ENCODE data around the gene MYH4. TPM values are rescaled to one million over a fixed set of nuclear protein-coding genes. Genes with fewer than 3 reads are reported as not detected.

The MYH4 gene
- total and polyA plus RNA-seq, 4 donors: 0.19 TPM; not detected in 3

GRCh38 chr17:10396524-10397163, 72.7 kb downstream of the MYH4 start:
- Histone ChIP-seq H3K9me3 (ENCODE audit: control insufficient read depth in 4 of 4, low read length in 3 of 4) (no peaks in the 10 kb centered on the region), H3K36me3 (ENCODE audit: control insufficient read depth in 4 of 4, insufficient read depth in 3 of 4, low read depth in 1 of 4, low read length in 3 of 4) (no peaks in the 10 kb centered on the region), H3K4me3 (ENCODE audit: low read depth in 1 of 3, low read length in 3 of 3) (no peak overlapping the region), H3K27me3 (ENCODE audit: control insufficient read depth in 4 of 4, insufficient read depth in 4 of 4, low read length in 3 of 4) (no peaks in the 10 kb centered on the region), H3K4me1 (ENCODE audit: control insufficient read depth in 4 of 4, insufficient read depth in 4 of 4, low read length in 3 of 4) (no peaks in the 10 kb centered on the region), H3K27ac (ENCODE audit: low read depth in 1 of 2, low read length in 2 of 2) (no peak overlapping the region), H3K9ac (ENCODE audit: low read depth in 1 of 2, low read length in 2 of 2) (no peak overlapping the region)
- no peak for DNase-seq (ENCODE audit: low spot score)
- 82% methylated on average over 14 of the region's 14 CpGs for WGBS
- no peak for TF ChIP-seq SP1 (IDR thresholded peaks at IDR 0.05)
- TF ChIP-seq REST (IDR thresholded peaks at IDR 0.05): no peak
- TF ChIP-seq GABPA (IDR thresholded peaks at IDR 0.05 in 1 of 2, conservative IDR thresholded peaks at IDR 0.05 in 1 of 2): no peak
- no peak for TF ChIP-seq YY1 (IDR thresholded peaks at IDR 0.05)
- no peak for TF ChIP-seq FOXA2 (IDR thresholded peaks at IDR 0.05)
- no peak for TF ChIP-seq RAD21 (IDR thresholded peaks at IDR 0.05)
- TF ChIP-seq NR2F2 (IDR thresholded peaks at IDR 0.05): no peak
- no peak for TF ChIP-seq FOXA1 (IDR thresholded peaks at IDR 0.05)
- no peak for TF ChIP-seq JUND (IDR thresholded peaks at IDR 0.05)
- TF ChIP-seq HNF4G (IDR thresholded peaks at IDR 0.05): no peak
- TF ChIP-seq ATF3 (IDR thresholded peaks at IDR 0.05): no peak

- no peak overlapping the region for H3K27ac ChIP-seq (ENCODE audit: low read depth in 1 of 2, low read length in 2 of 2)
- no peaks in the 10 kb centered on the region for H3K27me3 ChIP-seq (ENCODE audit: control insufficient read depth in 4 of 4, insufficient read depth in 4 of 4, low read length in 3 of 4)
- no peaks in the 10 kb centered on the region for H3K4me1 ChIP-seq (ENCODE audit: control insufficient read depth in 4 of 4, insufficient read depth in 4 of 4, low read length in 3 of 4)
- TF ChIP-seq TAF1 (conservative IDR thresholded peaks at IDR 0.05) (no peak), EGR1 (IDR thresholded peaks at IDR 0.05; ENCODE audit: low read depth in 2 of 2) (no peak), JUND (IDR thresholded peaks at IDR 0.05) (no peak)
- H3K4me3 ChIP-seq (ENCODE audit: low read depth in 1 of 3, low read length in 3 of 3): no peak overlapping the region
- H3K9me3 ChIP-seq (ENCODE audit: control insufficient read depth in 4 of 4, low read length in 3 of 4): no peaks in the 10 kb centered on the region
- no peak for DNase-seq (ENCODE audit: low spot score)
- no peak overlapping the region for H3K9ac ChIP-seq (ENCODE audit: low read depth in 1 of 2, low read length in 2 of 2)
- WGBS: 82% methylated on average over 6 of the region's 6 CpGs
- H3K36me3 ChIP-seq (ENCODE audit: control insufficient read depth in 4 of 4, insufficient read depth in 3 of 4, low read depth in 1 of 4, low read length in 3 of 4): no peaks in the 10 kb centered on the region
Measured at GRCh38 chr17:10394201-10394887, 75.0 kb downstream of the MYH4 start.

Other genes with a start within 250 kb of the MYH4 start
- gene MYH13, start 96.6 kb downstream of the MYH4 start, total RNA-seq: not detected
- gene MYH13, start 96.6 kb downstream of the MYH4 start, polyA plus RNA-seq: not detected
- gene MYH8, start 47.6 kb downstream of the MYH4 start, total RNA-seq: under 1 TPM in 1 of 2 donors, not detected in 1; 0.14 TPM
- not detected for gene MYH8, start 47.6 kb downstream of the MYH4 start, polyA plus RNA-seq
- gene MYH1, start 49.0 kb upstream of the MYH4 start, total RNA-seq: under 1 TPM in 1 of 2 donors, not detected in 1; 0.14 TPM
- not detected for gene MYH1, start 49.0 kb upstream of the MYH4 start, polyA plus RNA-seq
- under 1 TPM; under 0.01 to 0.23 TPM for gene MYH2, start 80.1 kb upstream of the MYH4 start, total RNA-seq
- not detected for gene MYH2, start 80.1 kb upstream of the MYH4 start, polyA plus RNA-seq
- gene MYH3, start 187.8 kb upstream of the MYH4 start, total RNA-seq: 1 to 10 TPM in 1 of 2 donors, under 1 TPM in 1; 0.65 to 2.0 TPM
- gene MYH3, start 187.8 kb upstream of the MYH4 start, polyA plus RNA-seq: 1 to 10 TPM in 1 of 2 donors, under 1 TPM in 1; 0.43 to 1.3 TPM
- 10 to 100 TPM; 19.7 to 26.0 TPM for gene SCO1, start 228.0 kb upstream of the MYH4 start, total RNA-seq
- gene SCO1, start 228.0 kb upstream of the MYH4 start, polyA plus RNA-seq: 10 to 100 TPM; 18.0 to 33.2 TPM
- 1 to 10 TPM; 5.5 to 7.9 TPM for gene ADPRM, start 228.0 kb upstream of the MYH4 start, total RNA-seq
- 10 to 100 TPM in 1 of 2 donors, 1 to 10 TPM in 1; 3.7 to 10.8 TPM for gene ADPRM, start 228.0 kb upstream of the MYH4 start, polyA plus RNA-seq

All from liver (tissue), 9 donors.